HEK293 (cell line): ENCODE measurements around the gene NUP50.

ENCODE experiments used
- CTCF ChIA-PET: fragments of 350-600 bp; formaldehyde crosslinking; extraction: SDS; loops from one replicate; lab custom pipeline; 2021; ENCODE audit warnings: antibody characterized with exemption; lab: Yijun Ruan, JAX
- POLR2A ChIA-PET: fragments of 300-600 bp; formaldehyde crosslinking; extraction: SDS; loops from one replicate; lab custom pipeline; 2020; ENCODE audit warnings: antibody characterized with exemption, inconsistent platforms; lab: Yijun Ruan, JAX
- H3K27ac ChIP-seq: fragments of 200-500 bp; sonication (Bioruptor generic); 2 replicates; pipeline ENCODE4 v1.5.1; 2014; ENCODE audit warnings: low read depth, low read length, control low read depth, inconsistent platforms; ENCODE audit errors: extremely low read depth
- H3K36me3 ChIP-seq, 2 experiments: fragments of 200-500 bp in 1 of 2; sonication (Bioruptor generic) in 1 of 2; 1 replicate in 1 of 2; 2 replicates in 1 of 2; pipeline ENCODE4 v1.5.1; 2014 to 2017; ENCODE audit warnings: inconsistent platforms in 2 of 2, low read length in 2 of 2; ENCODE audit not compliant: control insufficient read depth in 2 of 2, insufficient read depth in 1 of 2
- H3K4me1 ChIP-seq: fragments of 200-500 bp; sonication (Bioruptor generic); 2 replicates; pipeline ENCODE4 v1.5.1; 2014; ENCODE audit warnings: mild to moderate bottlenecking, low read length, inconsistent platforms; ENCODE audit not compliant: control insufficient read depth, insufficient read depth
- H3K4me3 ChIP-seq: 2 replicates; pipeline ENCODE4 v1.5.1; 2011; ENCODE audit warnings: low read depth, mild to moderate bottlenecking, control low read depth, low read length, moderate library complexity
- H3K9me3 ChIP-seq: fragments of 200-500 bp; sonication (Bioruptor generic); 2 replicates; pipeline ENCODE4 v1.5.1; 2014; ENCODE audit warnings: low read depth, low read length, inconsistent platforms; ENCODE audit not compliant: control insufficient read depth, insufficient read depth
- PRDM1 ChIP-seq: fragments of 450-650 bp; formaldehyde crosslinking; IDR thresholded peaks from 2 replicates; pipeline ENCODE4; 2016; ENCODE audit warnings: missing biosample characterization, missing genetic modification characterization
- SETDB1 ChIP-seq: IDR thresholded peaks from one replicate; pipeline ENCODE4 v1.6.1; 2017; ENCODE audit warnings: mild to moderate bottlenecking, low read length, moderate library complexity, mixed read lengths; ENCODE audit not compliant: insufficient read length
- SP3 ChIP-seq: fragments of 450-650 bp; formaldehyde crosslinking; IDR thresholded peaks from 2 replicates; pipeline ENCODE4 v1.5.1; 2016; ENCODE audit warnings: missing biosample characterization, missing genetic modification characterization
- ZNF140 ChIP-seq: fragments of 450-650 bp; formaldehyde crosslinking; IDR thresholded peaks from 2 replicates; pipeline ENCODE4 v1.5.1; 2016; ENCODE audit warnings: missing biosample characterization, missing genetic modification characterization
- ZNF175 ChIP-seq: fragments of 450-650 bp; formaldehyde crosslinking; IDR thresholded peaks from 2 replicates; pipeline ENCODE4 v1.5.1; 2016; ENCODE audit warnings: missing biosample characterization, missing genetic modification characterization
- ZNF211 ChIP-seq: fragments of 450-650 bp; formaldehyde crosslinking; IDR thresholded peaks from 2 replicates; pipeline ENCODE4 v1.5.1; 2016; ENCODE audit warnings: low read depth, missing biosample characterization, missing genetic modification characterization
- ZNF302 ChIP-seq: fragments of 450-650 bp; formaldehyde crosslinking; IDR thresholded peaks from 2 replicates; pipeline ENCODE4 v1.5.1; 2016; ENCODE audit warnings: missing biosample characterization, missing genetic modification characterization, low read depth
- ZNF501 ChIP-seq: fragments of 450-650 bp; formaldehyde crosslinking; IDR thresholded peaks from 2 replicates; pipeline ENCODE4 v1.5.1; 2016; ENCODE audit warnings: missing biosample characterization, missing genetic modification characterization
- ZNF629 ChIP-seq: fragments of 450-650 bp; formaldehyde crosslinking; IDR thresholded peaks from 2 replicates; pipeline ENCODE4 v1.5.1; 2017; ENCODE audit warnings: missing biosample characterization, missing genetic modification characterization
- TF ChIP-seq, protein P1 (sequence below): fragments of 450-650 bp; formaldehyde crosslinking; IDR thresholded peaks from 2 replicates; pipeline ENCODE4 v1.5.1; 2016; ENCODE audit warnings: missing biosample characterization, missing genetic modification characterization
- TF ChIP-seq, protein P2 (sequence below): fragments of 450-650 bp; formaldehyde crosslinking; IDR thresholded peaks from 2 replicates; pipeline ENCODE4 v1.5.1; 2016; ENCODE audit warnings: missing biosample characterization, missing genetic modification characterization, low read depth
- TF ChIP-seq, protein P3 (sequence below): fragments of 450-650 bp; formaldehyde crosslinking; IDR thresholded peaks from 2 replicates; pipeline ENCODE4 v1.5.1; 2016; ENCODE audit warnings: missing biosample characterization, missing genetic modification characterization, borderline replicate concordance
- TF ChIP-seq, protein P4 (sequence below): fragments of 450-650 bp; IDR thresholded peaks from 2 replicates; pipeline ENCODE4 v1.5.1; 2018; ENCODE audit warnings: missing biosample characterization, missing genetic modification characterization

NUP50 gene

DNA sequence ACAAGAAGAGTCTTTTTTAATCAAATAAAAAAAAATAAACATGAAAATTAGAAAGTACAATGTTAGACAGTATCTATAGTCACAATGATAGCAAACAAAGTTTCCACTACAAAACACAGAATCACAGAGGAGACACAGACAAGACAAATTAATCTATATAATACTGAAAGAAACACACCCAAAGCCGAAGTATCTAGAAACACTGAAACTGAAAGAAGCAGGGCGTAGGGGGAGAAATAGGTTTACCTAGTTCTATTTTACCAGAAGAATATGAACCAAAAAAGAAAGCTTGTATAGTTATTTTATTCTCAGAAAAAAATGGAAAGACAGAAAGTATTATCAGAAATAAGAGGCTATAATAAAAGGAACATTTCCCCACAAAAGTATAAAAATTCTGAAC is 27.1 kb upstream of the NUP50 start:
- TF ChIP-seq ZNF175 (tag by site-specific recombination) (no peak), PRDM1 (tag by site-specific recombination) (no peak), SP3 (tag by site-specific recombination) (no peak), ZNF501 (tag by site-specific recombination) (no peak), ZNF302 (tag by site-specific recombination) (no peak), ZNF211 (no peak)
- TF ChIP-seq, protein P1, sequence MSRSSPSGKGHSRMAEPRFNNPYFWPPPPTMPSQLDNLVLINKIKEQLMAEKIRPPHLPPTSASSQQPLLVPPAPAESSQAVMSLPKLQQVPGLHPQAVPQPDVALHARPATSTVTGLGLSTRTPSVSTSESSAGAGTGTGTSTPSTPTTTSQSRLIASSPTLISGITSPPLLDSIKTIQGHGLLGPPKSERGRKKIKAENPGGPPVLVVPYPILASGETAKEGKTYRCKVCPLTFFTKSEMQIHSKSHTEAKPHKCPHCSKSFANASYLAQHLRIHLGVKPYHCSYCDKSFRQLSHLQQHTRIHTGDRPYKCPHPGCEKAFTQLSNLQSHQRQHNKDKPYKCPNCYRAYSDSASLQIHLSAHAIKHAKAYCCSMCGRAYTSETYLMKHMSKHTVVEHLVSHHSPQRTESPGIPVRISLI (tag by site-specific recombination) = no peak
- Histone ChIP-seq H3K9me3 (no peaks in the 10 kb centered on the region), H3K27ac (no peak overlapping the region), H3K4me1 (no peaks in the 10 kb centered on the region), H3K36me3 (peaks cover 0 to 14% of the 10 kb centered on the region in 2 experiments; a peak in 2 of 3 replicates), H3K4me3 (no peak overlapping the region)
- ChIA-PET POLR2A (no interaction called here), CTCF (interaction anchor here (0.6 kb wide), 1 partner anchor 11 kb away, joined by 4 read pairs; no protein-coding TSS in a partner anchor)

DNA sequence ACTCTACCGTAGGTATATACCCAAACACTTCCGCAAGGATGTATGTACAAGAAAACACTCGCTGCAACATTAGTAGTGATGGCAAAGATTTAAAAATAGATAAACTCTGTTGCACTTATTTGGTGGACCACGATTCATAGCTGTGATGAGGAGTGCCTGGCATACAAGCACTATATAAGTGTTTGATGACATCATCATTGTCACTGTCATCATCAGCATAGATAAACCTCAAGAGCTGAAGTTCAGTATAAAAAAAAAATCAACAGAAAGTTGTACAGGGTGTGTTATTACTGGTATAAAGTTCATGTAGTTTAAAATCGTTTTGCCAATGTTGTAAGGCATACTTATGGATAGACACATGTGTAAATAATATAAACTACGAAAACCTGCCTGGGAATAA is 24.0 kb upstream of the NUP50 start:
- Histone ChIP-seq H3K4me1 (no peaks in the 10 kb centered on the region), H3K4me3 (no peak overlapping the region), H3K9me3 (no peaks in the 10 kb centered on the region), H3K27ac (no peak overlapping the region), H3K36me3 (peaks cover 0 to under 1% of the 10 kb centered on the region in 2 experiments; a peak in 1 of 3 replicates)
- CTCF ChIA-PET = interaction anchor here (0.7 to 1.0 kb wide), 2 partner anchors 11 to 37 kb away, joined by 3 read pairs; no protein-coding TSS in a partner anchor
- POLR2A ChIA-PET = interaction anchor here (0.5 to 0.6 kb wide), 2 partner anchors 9 to 350 kb away, joined by 3 to 5 read pairs; no protein-coding TSS in a partner anchor
- TF ChIP-seq, protein P2, sequence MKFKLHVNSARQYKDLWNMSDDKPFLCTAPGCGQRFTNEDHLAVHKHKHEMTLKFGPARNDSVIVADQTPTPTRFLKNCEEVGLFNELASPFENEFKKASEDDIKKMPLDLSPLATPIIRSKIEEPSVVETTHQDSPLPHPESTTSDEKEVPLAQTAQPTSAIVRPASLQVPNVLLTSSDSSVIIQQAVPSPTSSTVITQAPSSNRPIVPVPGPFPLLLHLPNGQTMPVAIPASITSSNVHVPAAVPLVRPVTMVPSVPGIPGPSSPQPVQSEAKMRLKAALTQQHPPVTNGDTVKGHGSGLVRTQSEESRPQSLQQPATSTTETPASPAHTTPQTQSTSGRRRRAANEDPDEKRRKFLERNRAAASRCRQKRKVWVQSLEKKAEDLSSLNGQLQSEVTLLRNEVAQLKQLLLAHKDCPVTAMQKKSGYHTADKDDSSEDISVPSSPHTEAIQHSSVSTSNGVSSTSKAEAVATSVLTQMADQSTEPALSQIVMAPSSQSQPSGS = peak; percentile 89
- TF ChIP-seq ZNF140 (tag by site-specific recombination) (no peak), ZNF629 (tag by site-specific recombination) (peak; percentile 28; the same call in 1 of the 2 replicates), SETDB1 (peak; percentile 51)
- TF ChIP-seq, protein P3, sequence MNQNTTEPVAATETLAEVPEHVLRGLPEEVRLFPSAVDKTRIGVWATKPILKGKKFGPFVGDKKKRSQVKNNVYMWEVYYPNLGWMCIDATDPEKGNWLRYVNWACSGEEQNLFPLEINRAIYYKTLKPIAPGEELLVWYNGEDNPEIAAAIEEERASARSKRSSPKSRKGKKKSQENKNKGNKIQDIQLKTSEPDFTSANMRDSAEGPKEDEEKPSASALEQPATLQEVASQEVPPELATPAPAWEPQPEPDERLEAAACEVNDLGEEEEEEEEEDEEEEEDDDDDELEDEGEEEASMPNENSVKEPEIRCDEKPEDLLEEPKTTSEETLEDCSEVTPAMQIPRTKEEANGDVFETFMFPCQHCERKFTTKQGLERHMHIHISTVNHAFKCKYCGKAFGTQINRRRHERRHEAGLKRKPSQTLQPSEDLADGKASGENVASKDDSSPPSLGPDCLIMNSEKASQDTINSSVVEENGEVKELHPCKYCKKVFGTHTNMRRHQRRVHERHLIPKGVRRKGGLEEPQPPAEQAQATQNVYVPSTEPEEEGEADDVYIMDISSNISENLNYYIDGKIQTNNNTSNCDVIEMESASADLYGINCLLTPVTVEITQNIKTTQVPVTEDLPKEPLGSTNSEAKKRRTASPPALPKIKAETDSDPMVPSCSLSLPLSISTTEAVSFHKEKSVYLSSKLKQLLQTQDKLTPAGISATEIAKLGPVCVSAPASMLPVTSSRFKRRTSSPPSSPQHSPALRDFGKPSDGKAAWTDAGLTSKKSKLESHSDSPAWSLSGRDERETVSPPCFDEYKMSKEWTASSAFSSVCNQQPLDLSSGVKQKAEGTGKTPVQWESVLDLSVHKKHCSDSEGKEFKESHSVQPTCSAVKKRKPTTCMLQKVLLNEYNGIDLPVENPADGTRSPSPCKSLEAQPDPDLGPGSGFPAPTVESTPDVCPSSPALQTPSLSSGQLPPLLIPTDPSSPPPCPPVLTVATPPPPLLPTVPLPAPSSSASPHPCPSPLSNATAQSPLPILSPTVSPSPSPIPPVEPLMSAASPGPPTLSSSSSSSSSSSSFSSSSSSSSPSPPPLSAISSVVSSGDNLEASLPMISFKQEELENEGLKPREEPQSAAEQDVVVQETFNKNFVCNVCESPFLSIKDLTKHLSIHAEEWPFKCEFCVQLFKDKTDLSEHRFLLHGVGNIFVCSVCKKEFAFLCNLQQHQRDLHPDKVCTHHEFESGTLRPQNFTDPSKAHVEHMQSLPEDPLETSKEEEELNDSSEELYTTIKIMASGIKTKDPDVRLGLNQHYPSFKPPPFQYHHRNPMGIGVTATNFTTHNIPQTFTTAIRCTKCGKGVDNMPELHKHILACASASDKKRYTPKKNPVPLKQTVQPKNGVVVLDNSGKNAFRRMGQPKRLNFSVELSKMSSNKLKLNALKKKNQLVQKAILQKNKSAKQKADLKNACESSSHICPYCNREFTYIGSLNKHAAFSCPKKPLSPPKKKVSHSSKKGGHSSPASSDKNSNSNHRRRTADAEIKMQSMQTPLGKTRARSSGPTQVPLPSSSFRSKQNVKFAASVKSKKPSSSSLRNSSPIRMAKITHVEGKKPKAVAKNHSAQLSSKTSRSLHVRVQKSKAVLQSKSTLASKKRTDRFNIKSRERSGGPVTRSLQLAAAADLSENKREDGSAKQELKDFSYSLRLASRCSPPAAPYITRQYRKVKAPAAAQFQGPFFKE (tag by site-specific recombination) = no peak
- TF ChIP-seq, protein P4, sequence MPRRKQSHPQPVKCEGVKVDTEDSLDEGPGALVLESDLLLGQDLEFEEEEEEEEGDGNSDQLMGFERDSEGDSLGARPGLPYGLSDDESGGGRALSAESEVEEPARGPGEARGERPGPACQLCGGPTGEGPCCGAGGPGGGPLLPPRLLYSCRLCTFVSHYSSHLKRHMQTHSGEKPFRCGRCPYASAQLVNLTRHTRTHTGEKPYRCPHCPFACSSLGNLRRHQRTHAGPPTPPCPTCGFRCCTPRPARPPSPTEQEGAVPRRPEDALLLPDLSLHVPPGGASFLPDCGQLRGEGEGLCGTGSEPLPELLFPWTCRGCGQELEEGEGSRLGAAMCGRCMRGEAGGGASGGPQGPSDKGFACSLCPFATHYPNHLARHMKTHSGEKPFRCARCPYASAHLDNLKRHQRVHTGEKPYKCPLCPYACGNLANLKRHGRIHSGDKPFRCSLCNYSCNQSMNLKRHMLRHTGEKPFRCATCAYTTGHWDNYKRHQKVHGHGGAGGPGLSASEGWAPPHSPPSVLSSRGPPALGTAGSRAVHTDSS (tag by site-specific recombination) = no peak
